HG03442 (cell line): ENCODE data around the gene SMIM20.
A peak's percentile ranks its signal among the peaks of the same experiment; 100 is the strongest.

Experiments used
- ATAC-seq: cut with Tn5 transposase; IDR thresholded peaks from one replicate; pipeline ENCODE4 v1.9.1; 2021; ENCODE audit warnings: mild to moderate bottlenecking, moderate library complexity; ENCODE audit not compliant: unreplicated experiment

The SMIM20 gene

DNA sequence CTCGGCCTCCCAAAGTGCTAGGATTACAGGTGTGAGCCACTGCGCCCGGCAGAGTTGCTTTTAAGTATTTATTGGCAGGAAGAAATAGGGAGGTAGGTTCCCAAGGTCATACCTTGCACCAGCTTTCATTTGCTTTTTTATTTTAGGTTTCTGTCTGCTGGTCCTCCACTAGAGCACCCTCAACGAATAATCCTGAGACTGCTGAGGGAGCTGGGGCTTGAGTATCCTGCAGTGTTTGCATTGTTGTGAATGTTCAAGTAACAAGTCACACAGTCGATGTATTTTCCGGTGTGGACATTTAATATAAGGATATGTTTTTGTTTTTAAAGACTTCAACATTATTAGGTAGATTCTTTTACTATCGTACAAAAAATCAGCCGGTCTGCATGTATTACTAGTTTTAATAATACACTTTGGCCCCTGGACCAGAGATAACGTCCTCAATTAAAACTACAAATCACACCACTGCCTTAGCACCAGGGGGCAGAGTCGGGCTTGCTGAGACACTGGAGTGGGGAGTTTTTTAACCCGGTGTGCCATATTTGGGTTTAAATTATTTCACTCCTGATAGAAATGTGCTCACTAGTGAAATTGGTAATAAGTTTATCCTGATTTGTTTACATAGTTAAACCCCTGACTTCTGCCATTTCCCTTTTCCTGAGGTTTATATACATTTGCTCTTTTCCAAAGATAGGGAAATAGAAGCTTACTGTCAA, 11.6 kb downstream of the SMIM20 start:
- ATAC-seq: peak; percentile 77

DNA sequence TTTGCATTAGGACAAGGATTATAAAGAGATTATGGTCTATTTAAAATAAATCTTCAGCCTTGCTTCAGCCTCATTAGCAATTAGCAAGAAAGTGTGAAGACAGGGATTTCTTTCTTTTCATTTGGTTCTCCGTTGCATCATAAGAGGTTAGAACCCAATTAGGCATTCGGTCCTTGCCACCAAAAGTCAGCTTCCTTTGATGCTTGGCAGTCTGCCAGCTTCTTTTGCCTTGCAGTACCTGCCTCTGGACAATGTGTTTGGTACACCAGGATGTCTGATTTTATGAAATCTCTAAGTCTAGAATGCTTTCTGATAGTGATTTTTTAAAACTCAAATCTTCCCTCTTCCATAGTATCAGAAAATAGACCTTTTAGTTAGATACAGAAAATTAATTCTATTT, 12.4 kb downstream of the SMIM20 start:
- no peak for ATAC-seq

DNA sequence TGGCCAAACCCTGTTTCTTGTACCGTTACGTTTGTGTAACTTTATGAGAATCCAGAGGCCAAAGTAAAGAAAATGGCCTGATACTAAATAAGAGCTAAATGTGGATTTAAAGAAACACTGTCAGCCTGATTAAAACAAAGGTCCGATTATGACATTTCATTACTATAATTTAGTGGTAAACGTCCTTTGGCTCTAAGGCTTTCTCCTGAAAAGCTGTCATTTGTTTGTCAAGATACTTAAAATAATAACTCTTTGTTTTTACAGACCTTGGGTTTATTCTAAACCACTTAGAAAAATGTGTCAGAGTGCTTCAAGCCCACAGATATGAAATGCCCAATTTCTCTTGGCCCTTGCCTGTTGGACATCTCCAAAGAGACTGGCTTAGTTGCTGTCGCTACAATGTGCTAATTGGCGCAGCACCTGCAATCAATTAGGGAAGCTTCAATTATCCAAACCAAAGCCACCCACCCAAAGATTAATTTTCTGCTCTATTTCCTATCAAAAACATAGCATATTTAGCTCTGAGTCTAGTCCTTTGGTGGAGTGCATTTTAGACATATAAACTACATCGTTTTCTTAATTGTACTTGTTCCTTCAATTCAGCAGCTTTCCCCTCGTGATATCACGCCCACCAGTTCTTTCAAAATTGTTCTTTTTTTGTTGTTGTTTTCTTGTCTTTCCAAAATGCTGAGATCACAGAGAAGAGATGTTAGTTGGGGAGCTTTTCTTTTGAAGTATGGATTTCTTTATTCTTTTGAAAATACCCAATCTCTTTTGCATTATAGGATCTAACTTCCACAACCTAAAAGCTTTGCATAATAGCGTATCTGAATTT, 13.6 kb downstream of the SMIM20 start:
- ATAC-seq: no peak

DNA sequence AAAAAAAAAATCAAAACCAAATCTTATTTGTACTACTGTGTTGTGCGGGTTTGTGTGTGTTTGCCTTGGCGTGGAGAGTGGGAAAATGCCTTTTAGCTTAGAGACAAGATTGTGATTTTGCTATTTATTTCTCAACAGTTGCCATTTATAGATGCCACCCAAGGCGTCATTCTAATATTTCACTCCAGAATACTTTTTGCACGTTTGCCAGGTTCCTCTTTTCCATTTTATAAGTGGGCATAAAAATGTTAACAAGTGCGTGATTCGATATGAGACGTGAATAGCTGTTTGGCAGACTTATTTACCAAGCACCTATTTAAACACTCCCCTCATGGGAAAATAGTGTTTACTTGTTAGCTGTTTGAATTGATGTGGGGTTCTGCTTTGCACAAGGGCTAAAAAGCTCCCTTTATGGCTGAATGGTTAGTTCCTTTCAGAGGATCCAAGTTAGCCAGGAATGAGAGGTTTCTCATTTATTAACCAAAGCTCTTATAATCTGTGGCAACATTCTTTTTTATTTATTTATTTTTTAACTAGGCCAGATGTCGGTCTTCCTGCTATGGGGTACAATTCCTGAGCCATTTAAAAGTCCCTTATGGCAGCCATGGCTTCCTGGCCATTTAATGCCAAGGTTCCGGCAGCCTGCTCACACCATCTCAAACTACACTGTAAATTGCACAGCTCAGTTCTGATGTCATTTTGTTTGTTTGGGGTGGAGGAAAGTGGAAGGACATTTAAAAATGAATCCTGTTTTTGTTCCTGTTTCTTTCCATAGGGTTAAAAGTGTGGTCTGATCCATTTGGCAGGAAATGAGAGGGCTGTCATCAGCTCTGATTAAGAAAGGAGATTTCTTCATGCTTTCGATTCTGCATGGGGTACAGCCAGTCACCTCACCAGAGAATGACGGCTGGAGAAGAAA, 14.6 kb downstream of the SMIM20 start:
- ATAC-seq: no peak

DNA sequence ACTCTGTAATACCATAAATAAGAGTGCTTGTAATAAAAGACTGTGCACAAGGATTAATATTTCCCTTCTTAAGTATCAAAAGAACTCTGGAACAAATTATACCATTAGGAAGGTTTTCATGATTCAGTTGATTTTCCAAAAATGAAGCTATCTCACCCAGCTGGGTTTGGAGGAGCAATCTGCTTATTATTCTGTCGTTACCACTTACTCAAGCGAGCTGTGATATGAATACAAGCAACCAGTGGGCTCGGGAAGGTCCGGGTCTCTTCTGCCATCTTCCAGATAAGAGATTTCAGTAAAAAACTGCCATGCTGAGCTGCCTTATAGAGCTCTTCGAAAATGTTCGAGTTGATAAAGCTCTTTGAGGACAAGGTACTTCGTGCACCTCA, 15.3 kb downstream of the SMIM20 start:
- no peak for ATAC-seq

DNA sequence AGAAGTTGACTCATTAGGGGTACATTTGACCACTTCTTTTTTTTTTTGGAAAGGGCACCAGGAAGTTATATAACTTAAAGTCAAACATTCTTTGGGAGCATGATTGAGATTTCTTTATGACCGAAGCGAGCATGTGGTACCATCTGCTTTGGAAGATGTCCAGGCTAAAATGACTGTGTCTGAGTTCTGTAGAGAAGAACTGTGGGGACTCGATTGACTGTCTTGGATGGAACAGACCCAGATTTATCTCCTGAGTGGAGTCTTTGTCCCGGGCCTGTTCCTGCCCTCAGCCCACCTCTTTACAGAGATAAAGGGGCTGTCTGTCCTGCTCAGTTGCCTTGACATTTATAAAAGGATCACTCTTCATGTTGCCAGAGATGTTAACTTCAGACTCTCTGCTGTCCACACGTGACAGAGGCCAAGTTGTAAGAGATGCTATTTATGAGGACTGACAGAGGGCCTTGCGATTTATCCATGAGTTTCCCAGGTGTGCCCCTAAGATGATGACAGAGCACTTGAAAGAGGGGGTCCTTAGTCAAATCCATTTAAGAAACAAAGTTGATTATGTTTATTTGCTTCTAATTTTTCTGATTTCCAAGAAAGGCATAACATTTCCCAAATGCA, 16.8 kb downstream of the SMIM20 start:
- no peak for ATAC-seq

DNA sequence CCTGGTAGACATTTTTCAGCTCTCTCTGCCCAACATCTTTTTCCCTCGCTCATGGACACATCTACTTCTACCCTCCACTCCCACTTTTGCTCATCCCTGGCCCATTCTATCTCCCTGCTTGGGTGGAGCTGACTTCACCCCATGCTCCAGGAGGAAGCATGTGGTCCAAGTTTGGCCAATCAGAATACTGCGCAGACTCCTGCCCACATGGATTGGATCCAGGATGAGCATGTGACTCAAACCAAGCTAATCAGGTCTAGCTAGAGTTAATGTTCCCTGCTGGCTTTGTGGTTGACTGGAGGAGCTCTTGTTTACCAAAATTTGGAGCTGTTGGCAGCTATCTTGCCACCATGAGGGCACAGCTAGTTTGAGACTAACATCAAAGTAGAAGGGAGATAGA, 22.7 kb downstream of the SMIM20 start:
- no peak for ATAC-seq

DNA sequence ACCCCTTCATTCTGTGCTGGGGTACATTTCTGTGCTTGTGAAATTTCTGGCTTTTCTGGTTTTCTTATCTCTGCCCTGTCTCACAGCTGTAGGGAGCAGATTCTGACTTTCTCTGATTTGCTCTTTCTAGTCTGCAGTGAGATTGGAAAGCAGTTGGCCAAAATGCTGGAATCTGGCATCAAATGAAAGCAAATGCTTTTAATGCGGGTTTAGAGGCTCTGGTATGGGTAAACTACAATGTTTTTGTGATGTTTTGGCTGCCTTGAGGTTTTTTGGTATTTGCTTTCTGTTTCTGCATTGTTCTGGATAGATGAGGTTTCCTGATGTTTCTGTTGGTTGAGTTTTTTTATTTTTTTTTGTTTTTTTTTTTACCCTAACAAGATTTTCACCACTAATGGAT, 23.8 kb downstream of the SMIM20 start:
- no peak for ATAC-seq

DNA sequence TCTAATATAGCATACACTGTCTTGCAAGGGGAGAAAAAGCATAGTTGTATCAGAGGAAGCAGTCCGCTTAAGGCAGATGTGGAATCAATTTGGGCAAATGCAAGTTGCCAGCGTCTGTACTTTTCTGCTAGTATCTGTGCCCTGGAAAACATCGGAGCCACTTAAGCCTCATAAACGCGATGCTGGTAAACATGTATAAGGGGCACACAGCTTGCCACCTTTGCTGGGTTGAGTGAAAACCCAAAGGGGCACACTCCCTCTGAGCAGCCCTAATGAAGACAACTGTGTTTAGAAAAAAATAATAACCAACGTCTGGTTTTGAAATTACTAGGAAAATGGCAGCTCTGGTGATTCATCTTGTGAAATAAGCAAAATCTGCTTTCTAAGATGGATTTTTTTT, 24.3 kb downstream of the SMIM20 start:
- peak; percentile 23 for ATAC-seq

DNA sequence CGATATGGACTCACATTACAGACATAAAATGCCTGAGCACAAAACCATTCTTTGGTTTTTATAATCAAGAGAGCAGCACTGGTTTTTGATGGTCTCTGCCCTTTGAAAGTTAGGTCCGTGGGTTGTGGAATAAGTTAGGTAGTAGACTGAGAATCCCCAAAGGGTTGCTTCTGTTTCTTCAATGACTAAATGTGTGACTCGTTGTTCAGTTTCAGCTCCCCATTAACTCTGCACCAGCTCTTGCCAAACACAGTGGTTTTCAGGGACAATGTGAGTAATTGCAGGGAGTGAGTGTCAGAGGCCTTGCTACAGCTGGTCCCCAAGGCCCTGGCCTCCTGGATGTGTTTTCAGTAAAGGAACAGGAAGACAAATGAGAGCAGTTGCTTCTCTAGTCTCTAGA, 24.8 kb downstream of the SMIM20 start:
- peak; percentile 97 for ATAC-seq

DNA sequence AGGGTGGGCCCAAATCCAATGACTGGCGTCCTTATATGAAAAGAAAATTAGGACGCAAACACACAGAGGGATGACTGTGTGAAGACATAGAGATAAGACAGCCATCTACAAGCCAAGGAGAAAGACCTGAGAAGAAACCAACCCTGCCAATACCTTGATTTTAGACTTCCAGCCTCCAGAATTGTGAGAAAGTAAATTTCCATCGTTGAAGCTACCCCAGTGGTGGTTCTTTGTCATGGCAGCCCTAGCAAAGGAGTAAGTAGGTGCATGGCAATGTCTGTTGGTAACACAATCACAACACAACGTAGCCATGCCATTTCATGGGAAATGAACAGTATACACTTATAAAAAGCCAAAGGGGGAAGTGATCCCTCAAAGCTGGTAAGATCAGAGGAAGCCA, 25.3 kb downstream of the SMIM20 start:
- ATAC-seq: no peak

DNA sequence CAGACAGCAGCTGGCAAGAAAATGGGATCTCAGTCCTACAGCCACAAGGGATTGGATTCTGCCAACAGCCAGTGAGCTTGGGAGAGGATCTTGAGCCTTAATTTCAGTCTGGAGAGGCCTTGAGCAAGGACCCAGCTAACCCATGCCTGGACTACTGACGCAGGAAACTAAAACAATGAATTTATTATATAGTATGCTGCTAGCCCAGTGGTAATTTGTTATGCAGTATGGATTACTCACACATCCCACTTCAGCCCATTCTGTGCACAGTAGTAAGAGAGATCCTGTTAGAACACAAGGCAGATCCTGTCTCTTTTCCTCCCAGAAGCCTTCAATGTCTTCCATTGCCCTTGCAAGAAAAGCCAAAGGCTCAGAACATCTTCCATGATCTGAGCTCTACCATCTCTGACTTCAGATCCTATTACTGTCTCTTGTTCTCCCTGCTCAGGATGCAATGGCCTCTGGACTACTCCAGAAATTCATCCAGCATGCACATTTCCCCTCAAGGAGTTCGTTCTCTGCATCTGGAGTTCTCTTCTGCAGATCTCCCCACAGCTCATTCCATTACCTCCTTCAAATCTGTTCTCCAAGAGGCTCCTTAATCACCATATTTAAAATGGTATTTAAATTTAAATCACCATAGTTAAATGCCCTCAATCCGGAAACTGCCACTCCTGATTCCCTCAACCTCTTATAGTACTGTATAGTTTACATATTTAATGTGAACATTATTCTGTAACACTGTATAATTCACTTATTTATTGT, 27.6 kb downstream of the SMIM20 start:
- no peak for ATAC-seq

DNA sequence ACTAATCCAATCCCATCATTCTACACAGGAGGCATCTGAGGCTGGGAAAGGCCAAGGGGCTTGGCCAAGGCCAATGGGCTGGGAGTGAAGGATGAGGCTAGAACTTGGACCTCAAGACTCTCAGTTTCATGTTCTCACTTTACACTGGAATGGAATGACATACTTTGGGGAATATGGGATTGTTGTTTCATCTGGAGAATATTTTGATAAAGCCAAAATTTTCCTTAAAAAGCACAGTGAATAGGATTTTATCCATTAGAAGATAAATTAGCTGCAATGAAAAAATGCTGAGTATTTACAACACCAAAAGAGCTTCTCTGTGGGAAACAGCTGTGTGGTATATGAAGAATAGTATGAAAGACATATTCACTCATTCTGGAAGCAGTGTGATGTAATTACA, 29.3 kb downstream of the SMIM20 start:
- no peak for ATAC-seq

DNA sequence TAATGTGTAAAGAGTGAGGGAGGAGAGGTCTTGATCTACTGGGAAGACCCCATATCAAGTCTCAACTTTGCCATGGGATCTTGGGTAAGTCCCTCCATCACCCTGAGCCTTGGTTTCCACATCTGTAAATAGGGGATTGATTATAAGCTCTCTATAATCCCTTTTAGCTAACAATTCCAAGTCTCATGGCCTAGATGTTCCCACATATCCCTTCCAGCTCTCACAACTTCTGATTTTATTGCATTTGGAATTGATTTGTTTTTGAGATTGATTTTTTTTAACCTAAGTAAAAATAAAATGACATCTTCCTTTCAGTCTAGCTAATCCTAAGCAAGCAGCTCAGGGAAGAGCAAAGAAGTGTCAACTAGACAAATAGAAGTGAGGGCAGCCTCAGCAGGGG, 29.8 kb downstream of the SMIM20 start:
- no peak for ATAC-seq

DNA sequence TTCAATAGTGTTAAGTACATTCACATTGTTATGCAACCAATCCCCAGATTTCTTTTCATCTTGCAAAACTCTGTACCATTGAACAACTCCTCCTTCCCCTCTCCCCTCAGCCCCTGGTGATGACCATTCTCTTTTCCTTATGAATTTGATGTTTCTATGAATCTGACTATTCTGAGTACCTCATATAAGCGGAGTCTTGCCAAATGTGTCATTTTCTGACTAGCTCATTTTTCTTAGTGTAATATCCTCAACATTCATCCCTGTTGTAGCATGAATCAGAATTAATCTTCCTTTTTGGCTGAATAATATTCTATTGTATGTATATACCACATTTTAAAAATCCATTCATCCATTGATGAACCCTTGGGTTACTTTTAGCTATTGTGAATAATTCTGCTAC, 34.0 kb downstream of the SMIM20 start:
- ATAC-seq: no peak

DNA sequence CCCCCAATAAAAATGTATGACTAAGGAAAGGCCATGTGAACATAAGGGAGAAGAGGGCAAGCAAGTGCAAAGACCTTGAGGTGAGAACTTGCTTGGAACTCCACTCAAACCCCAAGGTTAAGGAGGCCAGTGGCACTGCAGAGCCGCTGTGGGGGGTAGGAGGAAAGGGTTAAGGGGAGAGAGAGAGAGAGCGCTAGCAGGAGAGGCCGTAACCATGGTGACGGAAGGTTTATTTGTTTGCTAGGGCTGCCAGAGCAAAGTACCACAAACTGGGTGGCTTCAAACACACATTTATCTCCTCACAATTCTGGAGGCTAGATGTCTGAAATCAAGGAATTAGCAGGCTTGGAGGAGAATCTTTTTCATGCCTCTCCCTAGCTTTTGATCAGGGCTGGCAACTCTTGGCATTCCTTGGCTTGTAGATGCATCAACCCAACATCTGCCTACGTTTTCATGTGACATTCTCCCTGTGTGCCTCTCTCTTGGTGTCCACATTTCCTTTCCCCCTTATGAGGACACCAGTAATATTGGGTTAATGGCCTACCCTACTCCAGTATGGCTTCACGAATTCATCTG, 35.2 kb downstream of the SMIM20 start:
- no peak for ATAC-seq

DNA sequence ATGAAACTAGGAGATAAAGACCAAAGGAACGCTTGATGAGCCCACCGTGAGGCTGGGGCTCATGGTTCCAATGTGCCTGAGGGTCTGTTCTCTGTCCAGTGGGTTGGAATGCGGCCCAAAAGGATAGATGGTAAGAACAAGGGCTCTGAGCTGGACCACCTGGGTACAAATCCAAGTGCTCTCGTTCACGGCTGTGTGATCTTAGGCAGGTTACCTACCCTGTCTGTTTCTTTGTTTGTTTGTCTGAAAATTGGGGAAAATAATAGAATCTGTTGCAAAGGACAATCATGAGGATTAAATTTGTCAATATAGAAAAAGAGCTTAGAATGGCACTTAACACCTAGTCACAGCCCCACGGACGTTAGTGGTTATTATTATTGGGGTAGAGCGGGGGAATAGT, 36.0 kb downstream of the SMIM20 start:
- ATAC-seq: no peak

DNA sequence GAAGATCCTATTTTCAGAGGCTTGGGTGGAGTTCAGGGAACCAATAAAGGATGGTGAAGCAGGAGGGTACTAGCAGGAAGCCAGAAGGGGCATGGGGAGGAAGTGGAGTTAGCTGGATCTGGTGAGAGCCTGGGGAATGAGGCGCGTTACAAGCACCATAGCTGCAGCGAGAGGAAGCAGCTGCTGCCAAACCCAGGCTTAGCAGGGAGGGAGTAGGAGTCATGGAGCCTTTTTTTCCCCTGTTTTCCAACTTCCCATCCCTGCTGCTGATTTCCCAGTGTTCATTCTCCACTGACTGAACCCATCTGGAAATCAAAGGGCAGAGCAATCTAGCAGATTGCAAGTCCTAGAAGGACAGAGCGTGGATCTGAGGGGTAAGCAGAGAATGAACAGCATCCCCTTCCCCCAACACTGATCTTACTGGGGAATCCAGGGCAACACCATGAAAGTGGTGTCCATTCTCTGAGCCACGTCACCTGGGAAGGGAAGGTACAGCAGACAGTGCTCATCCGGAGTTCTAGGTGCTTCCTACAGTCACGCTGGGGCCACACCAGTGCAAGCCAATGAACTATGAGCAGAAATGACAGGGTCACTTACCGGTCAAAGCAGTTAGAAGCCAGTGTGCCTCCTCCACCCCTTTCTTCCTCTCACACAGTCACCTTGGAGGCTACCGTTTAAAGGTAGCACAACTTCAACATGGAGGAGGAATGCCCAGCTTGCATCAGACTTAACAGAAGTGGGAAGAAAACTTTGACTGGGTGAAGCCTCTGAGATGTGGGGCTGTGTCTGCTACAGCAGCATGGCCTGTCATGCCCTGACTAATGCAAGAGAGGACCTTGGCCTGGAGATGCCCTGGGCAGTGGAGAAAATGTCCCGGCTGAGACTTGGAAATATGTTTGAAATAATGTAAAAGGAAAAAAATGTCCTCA, 36.7 kb downstream of the SMIM20 start:
- ATAC-seq: no peak
